GM12878 (cell line): ENCODE data around the gene MISFA. TPM values are rescaled to one million over a fixed set of nuclear protein-coding genes. Genes with fewer than 3 reads are reported as not detected.

ENCODE experiments used
- ATAC-seq: fragments of 200-7000 bp; cut with Tn5 transposase; 3 replicates; pipeline ENCODE4 v1.9.1; 2020; ENCODE audit warnings: mild to moderate bottlenecking, moderate library complexity
- Bru-seq: library from RNA; stranded (reverse); fragments of 400-500 nt; gene quantifications from one replicate; lab custom pipeline; 2021; lab: Mats Ljungman, UMichigan
- BruChase-seq, 2 experiments: library from RNA; stranded (reverse); fragments of 400-500 nt; gene quantifications; one replicate each; lab custom pipeline; 2021; lab: Mats Ljungman, UMichigan
- BruUV-seq: library from RNA; stranded (reverse); fragments of 400-500 nt; replicated peaks from 2 replicates; lab custom pipeline; 2021; lab: Mats Ljungman, UMichigan
- CTCF ChIA-PET: fragments of 300-600 bp; sonication (Branson Sonifier 250); formaldehyde crosslinking; extraction: SDS; loops from one replicate; lab custom pipeline; 2021; ENCODE audit warnings: inconsistent platforms; lab: Yijun Ruan, JAX
- POLR2A ChIA-PET: fragments of 350-600 bp; formaldehyde crosslinking; extraction: SDS; loops from one replicate; lab custom pipeline; 2021; ENCODE audit warnings: inconsistent platforms; lab: Charles Lee
- RAD21 ChIA-PET: fragments of 300-600 bp; sonication (Branson Sonifier 250); formaldehyde crosslinking; loops from one replicate; lab custom pipeline; 2023; ENCODE audit warnings: antibody characterized with exemption; ENCODE audit not compliant: unreplicated experiment; lab: Charles Lee
- SMC1A ChIA-PET: fragments of 300-600 bp; sonication (Branson Sonifier 250); formaldehyde crosslinking; loops from one replicate; lab custom pipeline; 2023; ENCODE audit not compliant: unreplicated experiment, uncharacterized antibody; lab: Charles Lee
- DNase-seq: peaks from one replicate; pipeline ENCODE4 v3.0.0-alpha.2; 2011; ENCODE audit warnings: low read depth, low spot score
- FAIRE-seq: peaks from 3 replicates; lab custom pipeline; 2011; peaks lifted over from hg19 to GRCh38; lab: Jason Lieb, UNC
- H2AFZ ChIP-seq: 2 replicates; pipeline ENCODE4 v1.6.0; 2011; ENCODE audit warnings: low read depth, low read length, control low read depth; ENCODE audit not compliant: control insufficient read depth
- H3K27ac ChIP-seq: 2 replicates; pipeline ENCODE4 v1.5.1; 2011; ENCODE audit warnings: control low read depth; ENCODE audit not compliant: control insufficient read depth, insufficient read depth
- H3K27me3 ChIP-seq, 2 experiments: replicated peaks in 1 of 2; 2 replicates each; pipeline versions ENCODE4 v1.6.0 to v1.6.1; 2011; ENCODE audit warnings: low read length in 1 of 2; ENCODE audit not compliant: control insufficient read depth in 2 of 2, insufficient read depth in 2 of 2
- H3K36me3 ChIP-seq, 2 experiments: 2 replicates each; pipeline ENCODE4 v1.5.1; 2011; ENCODE audit warnings: low read length in 1 of 2; ENCODE audit not compliant: control insufficient read depth in 2 of 2, insufficient read depth in 2 of 2
- H3K4me1 ChIP-seq: 2 replicates; pipeline ENCODE4 v1.6.1; 2011; ENCODE audit warnings: mild to moderate bottlenecking, low read length, moderate library complexity, mixed read lengths; ENCODE audit not compliant: control insufficient read depth, insufficient read depth
- H3K4me2 ChIP-seq: 2 replicates; pipeline ENCODE4 v1.6.0; 2011; ENCODE audit warnings: control low read depth; ENCODE audit not compliant: control insufficient read depth, insufficient read depth
- H3K4me3 ChIP-seq: fragments of 200-600 bp; sonication (generic); 2 replicates; pipeline ENCODE4 v1.5.1; 2016
- H3K79me2 ChIP-seq: 2 replicates; pipeline ENCODE4 v1.6.0; 2011; ENCODE audit warnings: low read length; ENCODE audit not compliant: control insufficient read depth, insufficient read depth
- H3K9ac ChIP-seq: 2 replicates; pipeline ENCODE4 v1.8.0; 2011; ENCODE audit warnings: low read length, control low read depth, mixed read lengths; ENCODE audit not compliant: control insufficient read depth, insufficient read depth
- H3K9me3 ChIP-seq: replicated peaks from 3 replicates; pipeline ENCODE4 v1.5.1; 2011; ENCODE audit warnings: mild to moderate bottlenecking, low read length; ENCODE audit not compliant: control insufficient read depth, insufficient read depth
- H4K20me1 ChIP-seq: 2 replicates; pipeline ENCODE4 v1.6.0; 2011; ENCODE audit not compliant: control insufficient read depth, insufficient read depth
- EP300 ChIP-seq, 2 experiments: fragments of 150-350 bp in 1 of 2; IDR thresholded peaks; 2 replicates each; pipeline ENCODE4 v1.6.1; 2011 to 2012; ENCODE audit warnings: low read depth in 2 of 2, low read length in 2 of 2, borderline replicate concordance in 1 of 2, improper control_type of control experiment in 1 of 2, inconsistent platforms in 1 of 2; ENCODE audit not compliant: control insufficient read depth in 1 of 2
- FOXM1 ChIP-seq: IDR thresholded peaks from 2 replicates; pipeline ENCODE4 v1.6.1; 2012; ENCODE audit warnings: low read depth, mild to moderate bottlenecking, inconsistent platforms, low read length, moderate library complexity
- IKZF1 ChIP-seq: fragments of 450-650 bp; conservative IDR thresholded peaks from 2 replicates; pipeline ENCODE4 v1.6.1; 2017; ENCODE audit warnings: antibody characterized with exemption, mild to moderate bottlenecking
- IKZF2 ChIP-seq, 2 experiments: fragments of 450-650 bp; IDR thresholded peaks; 2 replicates each; pipeline ENCODE4 v1.6.1; 2017; ENCODE audit warnings: mild to moderate bottlenecking in 2 of 2, moderate library complexity in 2 of 2
- JUNB ChIP-seq: IDR thresholded peaks from 2 replicates; pipeline ENCODE4 v1.6.1; 2016; ENCODE audit warnings: antibody characterized with exemption, mild to moderate bottlenecking
- KAT2A ChIP-seq: conservative IDR thresholded peaks from 2 replicates; pipeline ENCODE4 v1.6.1; 2011; ENCODE audit warnings: low read depth, low read length; ENCODE audit not compliant: control insufficient read depth
- NKRF ChIP-seq: fragments of 450-650 bp; conservative IDR thresholded peaks from 2 replicates; pipeline ENCODE4 v1.6.1; 2017; ENCODE audit warnings: mild to moderate bottlenecking, moderate library complexity
- NR2C2 ChIP-seq: IDR thresholded peaks from 2 replicates; pipeline ENCODE4 v1.6.1; 2011; ENCODE audit warnings: borderline replicate concordance, low read depth; ENCODE audit not compliant: control insufficient read depth, insufficient read length
- PAX8 ChIP-seq: fragments of 450-650 bp; IDR thresholded peaks from 2 replicates; pipeline ENCODE4 v1.6.1; 2017; ENCODE audit warnings: mild to moderate bottlenecking, moderate library complexity
- POU2F2 ChIP-seq: IDR thresholded peaks from 3 replicates; pipeline ENCODE4 v1.6.1; 2011; ENCODE audit warnings: low read depth, mild to moderate bottlenecking, low read length, borderline replicate concordance
- RUNX3 ChIP-seq: IDR thresholded peaks from 2 replicates; pipeline ENCODE4 v1.6.1; 2012; ENCODE audit warnings: low read length, inconsistent platforms
- SMAD1 ChIP-seq: fragments of 450-650 bp; IDR thresholded peaks from 2 replicates; pipeline ENCODE4 v1.6.1; 2018; ENCODE audit warnings: mild to moderate bottlenecking, low read depth; ENCODE audit not compliant: partially characterized antibody
- WGBS: methylation state at CpG from one replicate; pipeline ENCODE4 v1.1.6; 2016; ENCODE audit warnings: low lambda C conversion rate; ENCODE audit not compliant: insufficient replicate concordance, insufficient coverage; ENCODE audit errors: missing lambda C conversion rate; 5-methylcytosine and 5-hydroxymethylcytosine counted together
- in situ Hi-C: fragments of 300-500 bp; cut with MboI; formaldehyde crosslinking; loops from 9 replicates; pipeline ENCODE4 v1.14.3; 2018; ENCODE audit warnings: mixed read lengths
- intact Hi-C: fragments of 100-400 bp; cut with micrococcal nuclease; formaldehyde crosslinking; loops from one replicate; pipeline ENCODE4 v1.14.2; 2022; ENCODE audit not compliant: unreplicated experiment
- long read RNA-seq, 2 experiments: library from polyadenylated mRNA; unstranded; transcript quantifications; one replicate each; pipeline ENCODE4 v2.0.0, GENCODE V29; 2019 to 2020
- polyA minus RNA-seq, 3 experiments: library from RNA; depleted of rRNA, polyadenylated mRNA; stranded (reverse); fragments of >200 nt; gene quantifications; 2 replicates each; pipeline ENCODE4 v1.2.3, GENCODE V29; 2011
- polyA plus RNA-seq, 11 experiments: library from polyadenylated mRNA; depleted of rRNA in 4 of 11; unstranded in 6 of 11; stranded (reverse) in 5 of 11; fragments of >200 nt; fragmentation: Nextera tagmentation in 4 of 11; fragmentation: Illumina TruSeq in 1 of 11; extraction: Ambion mirVana in 4 of 11; extraction: Trizol in 1 of 11; gene quantifications; 1 replicate in 1 of 11; 2 replicates in 10 of 11; pipeline versions ENCODE4 v1.2.1 to v1.2.3, GENCODE V29; 2011 to 2016; ENCODE audit warnings: inconsistent platforms in 2 of 11, missing spikeins in 2 of 11, low read depth in 1 of 11
- total RNA-seq, 4 experiments: library from RNA; depleted of rRNA in 3 of 4; stranded (reverse); fragments of >200 nt in 3 of 4; fragmentation: Illumina TruSeq in 1 of 4; extraction: Trizol in 1 of 4; gene quantifications; 2 replicates each; pipeline versions ENCODE4 v1.2.1 to v1.2.3, GENCODE V29; 2013 to 2021
- TF ChIP-seq, protein P1 (sequence below): fragments of 450-650 bp; IDR thresholded peaks from 2 replicates; pipeline ENCODE4 v1.6.1; 2018; ENCODE audit warnings: mild to moderate bottlenecking, low read depth, moderate library complexity; ENCODE audit not compliant: partially characterized antibody
- TF ChIP-seq, protein P2 (sequence below): fragments of 450-650 bp; IDR thresholded peaks from 2 replicates; pipeline ENCODE4 v1.6.1; 2016; ENCODE audit warnings: mild to moderate bottlenecking

The MISFA gene
- 1.4 and 2.3 TPM in 2 replicates for total RNA-seq (2013; cell fraction: nucleolus; rRNA removed)
- total RNA-seq (2014; rRNA removed) (1.0 and 3.3 TPM in 2 replicates), total RNA-seq (2014; rRNA removed; fragmentation: Illumina TruSeq; extraction: Trizol) (2.9 and 3.9 TPM in 2 replicates), total RNA-seq (2021) (3.8 and 4.6 TPM in 2 replicates), polyA plus RNA-seq (2011; rRNA removed) (1.3 and 3.7 TPM in 2 replicates), polyA plus RNA-seq (2014; fragmentation: Illumina TruSeq; extraction: Trizol) (0.88 TPM in 1 of 2 replicates, not detected in the other), polyA plus RNA-seq (2014; fragmentation: Nextera tagmentation; extraction: Ambion mirVana) (1 to 10 TPM; 2.1 to 2.8 TPM), polyA plus RNA-seq (2014; rRNA removed) (2.5 TPM in 1 of 2 replicates, not detected in the other), polyA plus RNA-seq (2016; fragmentation: Nextera tagmentation; extraction: Ambion mirVana) (1 to 10 TPM; 2.3 TPM), polyA minus RNA-seq (2011; rRNA and poly(A)+ RNA removed) (0.72 and 1.5 TPM in 2 replicates), Bru-seq, nascent RNA (percentile 39 among the genes with signal in this experiment), BruChase-seq, experiment 1, labeled RNA remaining after a 6-hour chase (percentile 45 among the genes with signal in this experiment), BruChase-seq, experiment 2, labeled RNA remaining after a 2-hour chase (percentile 43 among the genes with signal in this experiment)
- 3.5 TPM for polyA plus RNA-seq (2011; ENCODE audit: low read depth)
- 0.59 and 1.1 TPM in 2 replicates for polyA plus RNA-seq (2011; cell fraction: cytosol; rRNA removed)
- polyA plus RNA-seq (2011; cell fraction: nucleus; rRNA removed): 0.35 and 1.2 TPM in 2 replicates
- polyA plus RNA-seq (2012): 2.0 and 2.8 TPM in 2 replicates
- not detected in 2 replicates for polyA minus RNA-seq (2011; cell fraction: cytosol; rRNA and poly(A)+ RNA removed)
- 2.2 and 4.2 TPM in 2 replicates for polyA minus RNA-seq (2011; cell fraction: nucleus; rRNA and poly(A)+ RNA removed)
- long read RNA-seq, experiment 1, partial matches to known transcripts: 0 of 2 reads
- long read RNA-seq, experiment 1, other reads (novel, unspliced or antisense): 2 of 2 reads
- long read RNA-seq, experiment 2, partial matches to known transcripts: 0 of 10 reads
- long read RNA-seq, experiment 2, other reads (novel, unspliced or antisense): 10 of 10 reads

GRCh38 chr11:18599739-18600230 is at the start of gene MISFA:
Gene MISFA (plus strand): TSS chr11:18599789. CDS start chr11:18599929, 140 bp downstream.
- no peak for FAIRE-seq
- no peaks in the 10 kb centered on the region for H3K27me3 ChIP-seq
- no peaks in the 10 kb centered on the region for H3K9me3 ChIP-seq
- H3K4me2 ChIP-seq: no peak within 1 kb of the TSS
- ChIA-PET RAD21 (no interaction called here), POLR2A (no interaction called here), CTCF (interaction anchor here (0.6 to 1.2 kb wide), 2 partner anchors 10 to 144 kb away, joined by 3 to 5 read pairs; no protein-coding TSS in a partner anchor), SMC1A (no interaction called here)
- no peaks in the 10 kb centered on the region for H4K20me1 ChIP-seq
- in situ Hi-C loops (no loop called here), intact Hi-C loops (no loop called here)
- ATAC-seq: no peak
- no peak within 1 kb of the TSS for H3K9ac ChIP-seq
- H3K79me2 ChIP-seq: no peaks in the 10 kb centered on the region
- no peaks in the 10 kb centered on the region for H3K4me1 ChIP-seq
- H3K36me3 ChIP-seq: no peaks in the 10 kb centered on the region; a peak in 1 of 4 replicates
- 96% methylated on average over 7 of the region's 7 CpGs for WGBS
- H2AFZ ChIP-seq: no peak within 1 kb of the TSS
- DNase-seq: no peak
- BruUV-seq: no TSS peak
- no peak within 1 kb of the TSS for H3K4me3 ChIP-seq
- H3K27ac ChIP-seq: no peak within 1 kb of the TSS
- TF ChIP-seq KAT2A (no peak), SMAD1 (no peak), IKZF2 (IDR thresholded peaks at IDR 0.05) (no peak), JUNB (no peak), POU2F2 (no peak), PAX8 (no peak), EP300 (IDR thresholded peaks at IDR 0.05; ENCODE audit: borderline replicate concordance in 1 of 2, control insufficient read depth in 1 of 2, low read depth in 2 of 2, low read length in 2 of 2) (no peak), IKZF1 (no peak), FOXM1 (no peak), NKRF (no peak), RUNX3 (no peak), NR2C2 (no peak)
- TF ChIP-seq, protein P1, sequence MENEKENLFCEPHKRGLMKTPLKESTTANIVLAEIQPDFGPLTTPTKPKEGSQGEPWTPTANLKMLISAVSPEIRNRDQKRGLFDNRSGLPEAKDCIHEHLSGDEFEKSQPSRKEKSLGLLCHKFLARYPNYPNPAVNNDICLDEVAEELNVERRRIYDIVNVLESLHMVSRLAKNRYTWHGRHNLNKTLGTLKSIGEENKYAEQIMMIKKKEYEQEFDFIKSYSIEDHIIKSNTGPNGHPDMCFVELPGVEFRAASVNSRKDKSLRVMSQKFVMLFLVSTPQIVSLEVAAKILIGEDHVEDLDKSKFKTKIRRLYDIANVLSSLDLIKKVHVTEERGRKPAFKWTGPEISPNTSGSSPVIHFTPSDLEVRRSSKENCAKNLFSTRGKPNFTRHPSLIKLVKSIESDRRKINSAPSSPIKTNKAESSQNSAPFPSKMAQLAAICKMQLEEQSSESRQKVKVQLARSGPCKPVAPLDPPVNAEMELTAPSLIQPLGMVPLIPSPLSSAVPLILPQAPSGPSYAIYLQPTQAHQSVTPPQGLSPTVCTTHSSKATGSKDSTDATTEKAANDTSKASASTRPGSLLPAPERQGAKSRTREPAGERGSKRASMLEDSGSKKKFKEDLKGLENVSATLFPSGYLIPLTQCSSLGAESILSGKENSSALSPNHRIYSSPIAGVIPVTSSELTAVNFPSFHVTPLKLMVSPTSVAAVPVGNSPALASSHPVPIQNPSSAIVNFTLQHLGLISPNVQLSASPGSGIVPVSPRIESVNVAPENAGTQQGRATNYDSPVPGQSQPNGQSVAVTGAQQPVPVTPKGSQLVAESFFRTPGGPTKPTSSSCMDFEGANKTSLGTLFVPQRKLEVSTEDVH: no peak
- TF ChIP-seq, protein P2, sequence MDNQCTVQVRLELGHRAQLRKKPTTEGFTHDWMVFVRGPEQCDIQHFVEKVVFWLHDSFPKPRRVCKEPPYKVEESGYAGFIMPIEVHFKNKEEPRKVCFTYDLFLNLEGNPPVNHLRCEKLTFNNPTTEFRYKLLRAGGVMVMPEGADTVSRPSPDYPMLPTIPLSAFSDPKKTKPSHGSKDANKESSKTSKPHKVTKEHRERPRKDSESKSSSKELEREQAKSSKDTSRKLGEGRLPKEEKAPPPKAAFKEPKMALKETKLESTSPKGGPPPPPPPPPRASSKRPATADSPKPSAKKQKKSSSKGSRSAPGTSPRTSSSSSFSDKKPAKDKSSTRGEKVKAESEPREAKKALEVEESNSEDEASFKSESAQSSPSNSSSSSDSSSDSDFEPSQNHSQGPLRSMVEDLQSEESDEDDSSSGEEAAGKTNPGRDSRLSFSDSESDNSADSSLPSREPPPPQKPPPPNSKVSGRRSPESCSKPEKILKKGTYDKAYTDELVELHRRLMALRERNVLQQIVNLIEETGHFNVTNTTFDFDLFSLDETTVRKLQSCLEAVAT: no peak
